GM19351 (cell line): ENCODE data around the gene CCDC88A.
A peak's percentile ranks its signal among the peaks of the same experiment; 100 is the strongest.
"Not testable (repeated sequence)": the region's sequence is repeated elsewhere in the genome, so short reads cannot be mapped to it uniquely, and the experiment has no call there.

Source experiments
- ATAC-seq: cut with Tn5 transposase; IDR thresholded peaks from one replicate; pipeline ENCODE4 v1.9.1; 2021; ENCODE audit warnings: mild to moderate bottlenecking, moderate library complexity; ENCODE audit not compliant: unreplicated experiment

Gene CCDC88A

GRCh38 chr2:55327470-55328230 lies 92.0 kb downstream of the CCDC88A start:
- ATAC-seq = no peak

- no peak for ATAC-seq
Measured at GRCh38 chr2:55314985-55315384, 104.7 kb downstream of the CCDC88A start.

- ATAC-seq = peak; percentile 96
Measured at GRCh38 chr2:55311444-55311870, 108.2 kb downstream of the CCDC88A start.

GRCh38 chr2:55309446-55309845 lies 110.2 kb downstream of the CCDC88A start:
- no peak for ATAC-seq

GRCh38 chr2:55302241-55302640 lies 117.4 kb downstream of the CCDC88A start:
- ATAC-seq = peak; percentile 84

- ATAC-seq = peak; percentile 45
Measured at GRCh38 chr2:55301277-55301676, 118.4 kb downstream of the CCDC88A start.

- ATAC-seq = peak; percentile 57
Measured at GRCh38 chr2:55296393-55296792, 123.3 kb downstream of the CCDC88A start.

GRCh38 chr2:55283083-55283482 lies 136.6 kb downstream of the CCDC88A start:
- no peak for ATAC-seq

- ATAC-seq = peak; percentile 99
Measured at GRCh38 chr2:55282110-55282917, 137.3 kb downstream of the CCDC88A start.

- ATAC-seq = not testable (repeated sequence)
Measured at GRCh38 chr2:55280851-55281546, 138.7 kb downstream of the CCDC88A start.

GRCh38 chr2:55279859-55280424 lies 139.7 kb downstream of the CCDC88A start:
- ATAC-seq = not testable (repeated sequence)

GRCh38 chr2:55279214-55279835 lies 140.3 kb downstream of the CCDC88A start:
- ATAC-seq = not testable (repeated sequence)

- no peak for ATAC-seq
Measured at GRCh38 chr2:55277310-55277709, 142.3 kb downstream of the CCDC88A start.

- ATAC-seq = not testable (repeated sequence)
Measured at GRCh38 chr2:55274346-55274745, 145.3 kb downstream of the CCDC88A start.

- no peak for ATAC-seq
Measured at GRCh38 chr2:55269645-55269990, 150.0 kb downstream of the CCDC88A start.

GRCh38 chr2:55268907-55269644 lies 150.6 kb downstream of the CCDC88A start, which contains the start of gene MTIF2:
Gene MTIF2 (minus strand): TSS chr2:55269231. CDS start chr2:55263858, 5,373 bp downstream.
- ATAC-seq = peak; percentile 97

GRCh38 chr2:55268288-55268906 lies 151.3 kb downstream of the CCDC88A start:
- ATAC-seq = no peak

GRCh38 chr2:55259586-55259985 lies 160.1 kb downstream of the CCDC88A start:
- ATAC-seq = not testable (repeated sequence)

- no peak for ATAC-seq
Measured at GRCh38 chr2:55252832-55253231, 166.8 kb downstream of the CCDC88A start.
